NAMALWA (cell line): Measurements from ENCODE around the gene FAM227B.
"Not testable (repeated sequence)": the region's sequence is repeated elsewhere in the genome, so short reads cannot be mapped to it uniquely, and the experiment has no call there.

Experiments
- DNase-seq: peaks from one replicate; pipeline ENCODE4 v3.0.0-alpha.2; 2015; ENCODE audit warnings: low spot score

Gene FAM227B

DNA sequence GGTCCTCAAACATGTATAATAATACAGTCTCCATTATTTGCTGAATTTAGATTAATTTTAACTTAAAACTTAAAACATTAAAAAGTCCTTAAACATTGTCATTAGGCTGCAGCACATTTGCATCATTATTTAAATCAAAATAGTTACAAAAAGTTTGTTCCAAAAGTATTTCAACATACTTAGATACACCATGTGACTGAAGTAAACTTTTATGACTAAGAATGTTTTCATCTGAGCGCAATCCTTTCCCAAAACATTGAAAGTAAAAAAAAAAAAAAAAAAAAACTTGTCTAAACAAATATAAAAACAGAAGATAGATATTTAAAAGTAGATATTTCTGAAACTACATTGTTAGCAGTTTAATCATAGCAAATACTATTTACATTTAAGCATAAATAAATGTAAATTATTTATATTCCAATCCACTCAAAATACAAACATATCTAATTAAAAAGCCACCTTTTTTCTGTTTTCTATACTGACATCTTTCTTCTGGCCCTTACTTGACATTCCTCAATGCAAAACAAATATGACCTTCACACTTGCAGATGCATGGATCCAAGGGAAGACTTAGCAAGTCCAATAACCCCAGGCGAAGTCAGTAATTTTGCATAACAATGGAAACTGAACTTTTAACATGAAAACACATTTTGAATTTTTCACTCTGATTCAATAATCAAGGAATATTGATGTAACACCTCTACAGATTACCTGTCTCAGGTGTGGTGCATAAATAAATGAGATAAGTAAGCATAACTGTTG is 10.3 kb downstream of the FAM227B start:
- DNase-seq, result no peak

DNA sequence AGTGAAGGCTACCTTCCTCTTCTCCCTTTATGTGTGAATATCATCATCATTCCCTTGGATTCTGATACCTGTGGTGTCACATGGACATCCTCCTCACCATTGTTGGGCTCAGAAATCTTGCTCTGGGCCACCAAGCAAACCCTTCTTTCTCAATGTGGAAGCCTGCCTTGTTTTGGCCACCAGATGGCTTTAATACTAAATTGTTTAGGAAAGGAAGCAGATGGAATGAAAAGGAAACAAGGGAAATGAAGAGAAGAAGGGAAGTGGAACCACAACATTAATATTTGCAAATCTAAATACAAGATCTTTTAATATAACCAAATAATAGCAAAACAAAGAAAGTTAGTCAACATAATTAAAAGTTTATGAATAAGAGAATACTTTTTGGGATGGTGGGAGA is 14.0 kb downstream of the FAM227B start:
- no peak for DNase-seq

DNA sequence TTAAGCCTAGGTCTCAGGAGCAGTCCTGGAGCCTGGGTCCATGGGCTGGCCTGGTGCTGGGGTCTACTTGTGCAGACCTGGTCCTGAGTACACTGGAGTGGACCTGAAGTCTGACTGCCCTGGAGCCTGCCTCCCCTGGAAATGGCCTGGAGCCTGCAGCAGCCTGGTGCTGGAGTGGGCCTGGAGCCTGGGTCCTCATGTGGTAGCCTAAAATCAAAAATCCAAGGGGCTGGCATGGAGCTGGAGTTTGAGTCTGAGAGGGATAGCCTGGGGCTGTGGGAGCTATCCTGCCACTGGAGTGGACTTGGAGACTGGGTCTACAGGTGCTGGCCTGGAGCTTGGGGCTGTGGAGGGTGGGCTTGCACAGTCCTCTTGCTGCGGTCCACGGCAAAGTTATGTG is 15.0 kb downstream of the FAM227B start:
- no peak for DNase-seq

DNA sequence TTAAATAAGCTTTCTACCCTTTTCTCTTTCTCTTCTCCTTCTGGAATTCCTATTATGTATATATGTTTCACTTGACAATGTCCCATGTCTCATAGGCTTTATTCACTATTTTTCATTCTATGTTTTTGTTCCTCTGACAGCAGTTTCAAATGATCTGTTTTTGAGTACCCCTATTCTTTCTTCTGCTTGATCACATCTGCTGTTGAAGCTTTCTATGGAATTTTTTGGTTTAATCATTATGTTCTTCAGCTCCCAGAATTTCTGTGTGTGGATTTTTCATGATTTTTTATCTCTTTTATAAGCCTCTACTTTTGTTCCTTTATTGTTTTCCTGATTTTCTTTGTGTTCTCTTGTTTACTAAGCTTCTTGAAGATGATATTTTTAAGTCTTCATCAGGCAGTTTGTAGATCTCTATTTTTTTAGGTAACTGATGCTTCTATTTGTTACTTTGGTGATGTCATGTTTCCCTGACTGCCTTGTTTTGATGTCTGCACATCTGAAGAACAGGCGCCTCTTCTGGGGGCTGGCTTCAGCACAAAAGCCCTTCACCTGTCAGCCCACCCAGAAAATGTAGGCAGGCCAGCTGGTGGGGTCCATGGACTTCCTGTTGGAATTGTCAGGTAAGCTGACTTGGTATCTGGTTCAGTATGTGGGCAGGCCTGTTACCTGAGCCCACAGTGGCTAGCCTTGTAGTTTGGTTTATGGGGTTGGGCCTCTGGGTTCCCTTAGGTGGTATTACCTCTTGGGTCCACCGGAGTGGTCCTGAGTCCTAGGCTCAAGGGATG is 15.8 kb downstream of the FAM227B start:
- DNase-seq, result no peak

DNA sequence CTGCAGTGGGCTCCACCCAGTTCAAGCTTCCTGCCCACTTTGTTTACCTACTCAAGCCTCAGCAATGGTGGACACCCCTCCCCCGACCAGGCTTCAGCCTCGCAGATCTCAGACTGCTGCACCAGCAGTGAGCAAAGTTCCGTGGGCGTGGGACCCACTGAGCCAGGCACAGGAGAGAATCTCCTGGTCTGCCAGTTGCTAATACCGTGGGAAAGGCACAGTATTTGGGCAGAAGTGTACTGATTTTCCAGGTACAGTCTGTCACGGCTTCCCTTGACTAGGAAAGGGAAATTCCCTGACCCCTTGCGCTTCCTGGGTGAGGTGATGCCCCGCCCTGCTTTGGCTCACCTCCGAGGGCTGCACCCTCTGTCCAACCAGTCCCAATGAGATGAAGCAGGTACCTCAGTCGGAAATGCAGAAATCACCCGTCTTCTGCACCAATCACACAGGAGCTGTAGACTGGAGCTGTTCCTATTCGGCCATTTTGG is 27.7 kb downstream of the FAM227B start:
- DNase-seq, result not testable (repeated sequence)

DNA sequence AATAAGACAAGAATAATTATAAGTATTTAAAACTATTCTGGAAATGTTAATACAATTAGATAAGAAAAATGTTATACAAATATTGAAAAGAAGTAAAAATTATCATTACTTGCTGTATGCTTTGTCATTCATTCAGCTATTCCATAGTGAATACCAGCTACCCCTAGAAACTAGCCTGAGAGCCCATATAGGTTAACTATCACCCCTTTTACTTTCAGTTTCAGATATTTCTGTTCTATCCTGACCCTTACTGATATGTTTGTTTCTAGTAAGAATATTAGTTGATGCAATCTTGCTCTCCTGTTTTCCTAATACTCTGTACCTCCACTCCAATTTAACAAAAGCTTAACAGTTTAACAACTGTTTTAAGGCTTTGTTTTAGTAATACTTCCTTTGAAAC is 31.6 kb downstream of the FAM227B start:
- peak; percentile 5 for DNase-seq

DNA sequence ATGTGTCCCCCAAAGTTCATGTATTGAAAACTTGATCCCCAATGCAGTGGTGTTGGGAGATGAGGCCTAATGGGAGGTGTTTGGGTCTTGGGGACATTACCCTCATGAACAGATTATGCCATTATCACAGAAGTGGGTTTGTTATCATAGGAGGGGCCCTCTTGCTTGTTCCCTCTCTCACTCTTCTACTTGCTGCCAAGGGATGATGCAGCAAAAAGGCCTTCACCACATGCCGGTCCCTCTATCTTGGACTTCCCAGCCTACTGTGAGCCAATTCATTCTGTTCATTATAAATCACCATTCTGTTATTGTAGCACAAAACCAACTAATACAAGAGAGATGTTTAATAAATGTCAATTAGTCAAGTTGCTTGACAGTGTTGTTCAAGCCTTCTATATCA is 47.2 kb downstream of the FAM227B start:
- no peak for DNase-seq

DNA sequence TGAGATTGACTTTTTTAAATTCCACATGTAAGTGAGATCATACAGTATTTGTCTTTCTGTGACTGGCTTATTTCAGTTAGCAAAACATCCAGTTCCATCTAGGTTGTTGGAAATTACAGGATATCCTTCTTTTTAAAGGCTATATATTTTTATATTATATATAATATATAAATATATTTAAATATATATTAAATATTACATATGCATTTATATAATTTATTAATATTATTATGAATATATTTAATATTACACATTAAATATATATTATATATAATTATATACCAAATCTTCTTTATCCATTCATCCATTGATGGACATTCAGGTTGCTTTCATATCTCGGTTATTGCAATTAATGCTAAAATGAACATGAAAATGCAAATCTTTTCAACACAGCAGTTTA is 49.9 kb downstream of the FAM227B start:
- DNase-seq, result no peak

DNA sequence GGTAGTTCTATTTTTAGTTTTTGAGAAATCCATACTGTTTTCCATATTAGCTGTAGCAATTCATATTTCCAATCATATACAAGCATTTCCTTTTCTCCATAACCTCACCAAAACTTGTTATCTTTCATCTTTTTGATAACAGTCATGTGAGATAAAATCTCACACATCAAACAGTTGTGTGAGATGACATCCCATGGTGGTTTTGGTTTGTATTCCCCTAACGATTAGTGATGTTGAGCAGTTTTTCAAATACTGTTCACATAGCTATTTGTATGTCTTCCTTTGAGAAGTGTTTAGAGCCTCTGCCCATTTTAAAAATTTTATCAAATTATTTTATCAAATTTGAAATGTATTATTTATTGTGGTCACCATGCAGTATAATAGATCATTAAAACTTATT is 50.4 kb downstream of the FAM227B start:
- no peak for DNase-seq

DNA sequence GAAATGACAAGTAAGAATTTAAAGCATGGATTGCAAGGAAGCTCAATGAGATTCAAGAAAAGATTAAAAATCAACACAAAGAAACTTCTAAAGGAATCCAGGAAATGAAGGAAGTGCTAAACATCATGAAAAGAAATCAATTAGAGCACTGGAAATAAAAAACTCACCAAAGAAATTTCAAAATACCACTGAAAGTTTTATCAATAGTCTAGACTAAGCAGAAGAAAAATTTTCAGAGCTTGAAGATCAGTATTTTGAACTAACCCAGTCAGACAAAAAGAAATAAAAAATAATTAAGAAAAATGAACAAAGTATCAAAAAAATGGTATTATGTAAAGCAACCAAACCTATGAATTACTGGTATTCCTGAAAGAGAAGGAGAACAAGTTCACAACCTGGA is 60.6 kb downstream of the FAM227B start:
- DNase-seq, result no peak

DNA sequence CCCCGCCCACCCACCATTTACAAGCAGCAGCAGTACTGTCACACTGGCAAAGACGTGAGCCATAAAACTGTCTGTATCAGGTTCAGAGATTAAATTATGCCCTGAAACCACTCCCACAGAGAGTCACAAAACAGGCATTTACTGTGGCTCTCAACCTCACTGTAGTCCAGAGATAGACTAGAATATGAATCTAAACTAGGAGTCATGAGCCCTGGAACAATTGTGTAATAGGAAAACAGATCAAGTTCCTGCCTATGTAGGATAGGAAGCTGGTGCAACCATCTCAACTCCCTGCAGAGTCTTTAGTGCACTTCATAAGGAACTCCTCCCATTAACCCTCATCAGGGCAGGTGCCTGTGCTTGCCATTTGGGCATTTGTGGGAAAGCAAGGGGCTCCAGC is 61.7 kb downstream of the FAM227B start:
- no peak for DNase-seq

DNA sequence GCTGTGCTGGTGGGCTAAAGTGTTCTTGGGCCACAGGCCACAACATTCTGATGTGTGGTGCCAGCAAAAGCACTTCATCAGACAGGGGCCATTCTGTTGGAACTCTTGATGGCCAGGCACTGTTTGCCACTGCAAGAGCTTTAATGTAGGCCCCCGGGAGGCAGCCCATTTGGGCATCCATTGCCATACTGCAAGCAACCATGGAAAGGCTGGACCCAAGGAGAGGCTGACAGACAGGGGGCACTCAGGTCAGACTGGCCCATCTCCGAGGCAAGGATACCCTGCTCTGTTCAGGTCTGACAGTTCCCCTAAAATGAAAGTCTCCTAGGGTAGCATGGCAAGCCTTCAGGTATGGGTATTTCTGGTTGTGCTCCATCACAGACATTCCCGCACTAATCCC is 64.2 kb downstream of the FAM227B start:
- no peak for DNase-seq

DNA sequence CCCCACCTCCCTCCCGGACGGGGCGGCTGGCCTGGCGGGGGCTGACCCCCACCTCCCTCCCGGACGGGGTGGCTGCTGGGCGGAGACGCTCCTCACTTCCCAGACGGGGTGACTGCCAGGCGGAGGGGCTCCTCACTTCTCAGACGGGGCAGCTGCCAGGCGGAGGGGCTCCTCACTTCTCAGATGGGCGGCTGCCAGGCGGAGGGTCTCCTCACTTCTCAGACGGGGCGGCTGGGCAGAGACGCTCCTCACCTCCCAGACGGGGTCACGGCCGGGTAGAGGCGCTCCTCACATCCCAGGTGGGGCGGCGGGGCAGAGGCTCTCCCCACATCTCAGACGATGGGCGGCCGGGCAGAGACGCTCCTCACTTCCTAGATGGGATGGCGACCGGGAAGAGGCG is 70.3 kb downstream of the FAM227B start:
- not testable (repeated sequence) for DNase-seq

DNA sequence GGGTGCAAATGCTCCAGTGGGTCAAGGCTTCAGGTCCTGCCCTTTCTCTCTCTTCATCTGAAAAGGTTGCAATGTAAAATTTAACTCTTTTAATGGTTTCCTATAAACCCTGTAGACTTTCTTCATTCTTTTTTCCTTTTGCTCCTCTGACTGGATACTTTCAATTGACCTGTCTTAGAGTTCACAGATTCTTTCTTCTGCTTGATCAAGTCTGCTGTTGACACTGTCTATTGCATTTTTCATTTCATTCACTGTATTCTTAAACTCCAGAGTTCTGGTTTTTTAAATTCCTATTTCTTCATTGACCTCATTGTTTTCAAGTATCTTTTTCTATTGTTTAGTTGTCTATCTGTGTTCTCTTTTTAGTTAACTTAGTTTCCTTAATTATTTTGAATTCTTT is 82.1 kb downstream of the FAM227B start:
- no peak for DNase-seq

DNA sequence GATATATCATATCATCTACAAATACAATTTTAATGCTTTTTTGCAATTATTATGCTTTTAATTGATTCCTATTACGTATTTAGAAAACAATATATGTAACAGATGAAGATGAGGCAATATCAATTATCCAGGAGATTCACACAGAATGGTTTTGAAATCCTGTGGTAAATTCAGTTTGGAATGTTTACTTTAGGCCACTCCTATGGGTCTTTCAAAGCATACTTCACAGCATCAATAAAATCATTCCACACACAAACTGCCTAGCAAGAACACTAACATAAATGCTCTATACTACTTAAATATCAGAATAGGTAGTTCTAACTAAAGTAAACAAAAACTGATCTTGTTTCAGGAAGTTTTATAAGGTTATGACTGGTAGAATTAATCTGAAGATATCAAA is 90.5 kb downstream of the FAM227B start:
- DNase-seq, result no peak

DNA sequence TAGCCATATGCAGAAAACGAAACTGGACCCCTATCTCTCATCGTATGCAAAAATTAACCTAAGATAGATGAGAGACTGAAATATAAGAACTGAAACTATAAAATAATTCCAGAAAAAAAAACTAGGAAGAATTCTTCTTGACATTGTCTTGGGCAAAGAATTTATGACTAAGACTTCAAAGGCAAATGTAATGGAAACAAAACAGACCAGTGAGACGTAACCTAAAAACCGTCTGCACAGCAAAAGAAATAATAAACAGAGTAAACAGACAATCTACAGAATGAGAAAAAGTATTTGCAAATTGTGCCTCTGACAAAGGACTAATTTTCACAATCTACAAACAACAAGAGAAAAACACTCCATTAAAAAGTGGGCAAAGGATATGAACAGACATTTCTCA is 92.3 kb downstream of the FAM227B start:
- no peak for DNase-seq

DNA sequence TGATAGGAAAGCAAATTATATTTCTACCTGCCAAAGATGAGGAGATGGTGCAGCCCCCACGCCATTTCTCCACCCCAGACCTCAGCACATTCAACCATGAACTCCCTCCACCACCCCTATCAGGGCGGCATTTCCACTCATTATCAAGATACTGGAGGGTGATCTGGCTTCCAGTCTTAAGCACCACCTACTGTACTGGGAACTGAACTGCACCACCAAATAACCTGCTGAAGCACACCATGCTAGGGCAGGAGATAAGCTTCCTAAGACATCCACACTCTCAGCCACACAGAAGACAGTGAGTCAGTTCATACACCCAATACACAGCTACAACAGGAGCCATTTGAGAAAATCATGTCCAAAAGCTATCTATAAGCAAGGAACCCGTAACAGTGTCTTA is 98.8 kb downstream of the FAM227B start:
- no peak for DNase-seq

DNA sequence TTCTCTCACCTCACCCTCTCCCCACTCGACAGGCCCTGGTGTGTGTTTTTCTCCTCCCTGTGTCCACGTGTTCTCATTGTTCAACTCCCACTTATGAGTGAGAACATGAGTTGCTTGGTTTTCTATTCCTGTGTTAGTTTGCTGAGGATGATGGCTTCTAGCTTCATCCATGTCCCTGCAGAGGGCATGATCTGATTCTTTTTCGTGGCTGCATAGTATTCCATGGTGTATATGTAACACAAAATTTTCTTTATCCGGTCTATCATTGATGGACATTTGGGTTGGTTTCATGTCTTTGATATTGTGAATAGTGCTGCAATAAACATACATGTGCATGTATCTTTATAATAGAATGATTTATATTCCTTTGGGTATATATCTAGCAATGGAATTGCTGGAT is 107.9 kb downstream of the FAM227B start:
- DNase-seq, result not testable (repeated sequence)

DNA sequence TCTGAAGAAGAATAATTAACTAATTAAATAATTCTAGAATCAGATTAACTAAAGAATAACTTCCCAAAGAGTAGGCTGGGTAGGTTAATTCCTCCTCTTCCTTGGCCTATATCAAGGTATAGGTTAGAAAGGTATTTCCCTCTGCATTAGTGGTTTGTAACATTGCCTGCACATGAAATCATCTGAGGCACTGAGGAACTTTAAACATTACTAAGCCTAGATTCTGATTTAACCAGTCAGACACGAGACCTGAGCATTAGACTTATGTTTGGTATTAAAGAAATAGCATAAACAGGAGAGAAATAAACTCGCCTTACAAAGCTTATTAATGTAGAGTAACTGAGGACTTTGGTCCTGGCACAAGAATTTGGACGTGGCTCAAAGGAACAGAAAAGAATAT is 113.4 kb downstream of the FAM227B start:
- no peak for DNase-seq

DNA sequence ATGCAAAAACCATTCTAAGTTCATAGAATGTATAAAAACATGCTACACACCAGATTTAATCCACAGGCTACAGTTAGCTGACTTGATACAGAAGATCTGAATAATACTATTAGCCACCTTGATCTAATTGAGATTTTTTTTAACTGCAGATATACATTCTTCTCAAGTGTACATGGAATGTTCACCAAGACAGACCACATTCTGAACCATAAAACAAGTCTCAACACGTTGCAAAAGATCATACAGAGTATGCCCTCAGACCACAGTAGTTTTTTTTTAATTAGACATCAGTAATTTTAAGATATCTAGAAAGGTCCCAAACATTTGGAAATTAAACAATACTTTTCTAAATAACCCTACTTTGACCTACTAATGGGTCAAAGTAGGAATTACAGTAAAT is 114.3 kb downstream of the FAM227B start:
- DNase-seq, result no peak

DNA sequence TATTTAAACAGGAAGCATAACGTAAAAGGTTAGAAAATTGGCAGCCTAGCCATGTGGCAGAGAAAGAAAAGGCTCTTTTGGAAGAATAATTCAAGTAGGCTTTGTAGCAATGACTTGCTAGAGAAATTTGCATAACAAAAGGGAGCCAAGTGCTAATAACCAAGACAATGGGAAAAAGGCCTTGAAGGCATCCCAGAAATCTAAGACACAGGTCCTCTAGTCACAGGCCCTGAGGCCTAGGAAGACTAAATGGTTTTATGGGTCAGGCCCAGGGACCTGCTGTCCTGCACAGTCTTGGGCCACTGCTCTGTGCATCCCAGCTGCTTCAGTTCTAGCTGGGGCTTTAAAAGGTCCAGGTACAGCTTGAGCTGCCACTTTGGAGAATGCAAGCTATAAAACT is 119.0 kb downstream of the FAM227B start:
- no peak for DNase-seq

DNA sequence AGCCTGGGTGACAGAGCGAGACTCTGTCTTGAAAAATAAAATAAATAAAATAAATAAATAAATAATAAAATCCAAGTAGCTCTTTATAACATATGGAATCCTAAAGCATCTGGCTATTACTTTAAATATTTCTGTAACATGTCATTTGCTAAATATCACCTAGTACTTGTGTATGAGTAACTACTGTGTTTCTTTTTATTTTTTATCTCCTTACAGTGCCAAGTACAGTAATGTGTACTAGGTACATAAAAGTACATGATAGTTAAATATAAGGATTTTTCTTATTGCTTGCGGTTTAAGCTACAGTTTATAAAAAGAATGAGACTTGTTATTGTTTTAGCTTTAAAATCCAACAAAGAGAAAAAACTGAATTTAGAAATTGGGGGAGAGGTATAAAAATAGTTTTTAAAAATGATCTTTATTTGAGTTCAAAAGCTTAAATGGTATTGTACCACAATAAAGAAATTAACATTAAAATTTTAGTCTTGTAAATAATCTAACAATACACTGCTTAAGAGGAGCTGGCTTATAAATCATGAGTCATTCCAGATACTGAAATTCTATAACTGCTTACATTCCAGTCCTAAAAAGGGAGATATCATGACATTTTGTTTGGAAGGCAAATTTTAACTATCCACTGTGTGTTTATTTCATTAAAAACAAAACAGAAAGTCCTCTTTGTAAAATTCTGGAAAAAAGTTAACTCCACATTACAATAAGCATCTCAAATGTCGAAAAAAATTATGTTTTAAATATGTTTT is 124.4 kb downstream of the FAM227B start:
- DNase-seq, result no peak

DNA sequence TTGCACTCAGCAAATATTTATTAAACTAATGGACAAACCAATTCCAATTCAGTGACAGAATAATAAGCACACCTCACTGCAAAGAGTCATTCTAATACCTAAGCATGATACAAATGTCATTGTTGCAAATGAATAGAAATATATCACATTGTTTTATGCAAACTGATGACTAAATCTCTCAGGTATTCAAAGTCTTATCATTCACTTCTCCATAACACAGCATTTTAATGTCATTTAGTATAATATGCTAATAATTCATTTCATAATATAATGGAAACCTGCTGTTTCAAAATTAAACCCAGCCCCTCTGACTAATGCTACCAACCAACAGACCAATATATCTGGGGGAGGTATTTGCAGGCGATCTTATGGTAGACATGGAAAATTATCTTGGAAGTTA is 125.8 kb downstream of the FAM227B start:
- no peak for DNase-seq
